GM18498 (cell line): ENCODE results near the gene C17orf67.

Experiments
- ATAC-seq: cut with Tn5 transposase; IDR thresholded peaks from one replicate; pipeline ENCODE4 v1.9.1; 2021; ENCODE audit warnings: mild to moderate bottlenecking, moderate library complexity; ENCODE audit not compliant: unreplicated experiment

C17orf67 gene, protein sequence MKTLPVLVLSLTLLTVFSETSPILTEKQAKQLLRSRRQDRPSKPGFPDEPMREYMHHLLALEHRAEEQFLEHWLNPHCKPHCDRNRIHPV

DNA sequence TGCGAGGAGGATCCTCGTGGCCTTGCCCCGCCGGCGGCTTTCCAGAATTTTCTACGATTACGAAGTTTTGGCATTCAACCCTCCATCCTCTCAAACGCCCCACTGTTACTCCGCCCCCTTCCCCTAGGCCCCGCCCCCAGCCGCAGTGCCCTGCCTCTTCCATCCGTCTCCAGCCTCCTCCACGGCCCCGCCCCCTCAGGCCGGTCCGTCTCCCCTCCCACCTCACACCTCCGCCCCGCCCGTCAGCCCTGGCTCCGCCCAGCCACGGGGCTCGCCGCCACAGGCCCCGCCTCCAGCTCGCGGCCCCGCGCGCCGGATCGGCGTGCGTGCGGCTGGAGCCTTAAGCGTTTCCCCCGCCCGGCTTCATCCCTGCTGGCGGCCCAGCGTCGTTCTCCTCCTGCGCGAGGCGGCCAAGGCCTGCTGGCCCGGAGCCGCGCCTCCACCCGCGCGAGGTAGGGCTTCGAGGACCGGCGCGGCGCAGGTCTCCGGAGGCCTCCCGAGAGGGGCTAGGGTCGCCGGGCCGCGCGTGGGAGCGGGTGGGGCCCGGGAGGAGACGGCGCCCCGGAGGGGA is at the start of gene C17orf67, which contains the start of gene DGKE:
Gene C17orf67, minus strand, starts transcription at position 112 of the 571 bp plus-strand sequence. CDS start 18,110 bp downstream, outside the sequence.
Gene DGKE, plus strand, starts transcription at position 343 of the 571 bp plus-strand sequence. CDS start 645 bp downstream, outside the sequence.
- peak; percentile 77 for ATAC-seq

DNA sequence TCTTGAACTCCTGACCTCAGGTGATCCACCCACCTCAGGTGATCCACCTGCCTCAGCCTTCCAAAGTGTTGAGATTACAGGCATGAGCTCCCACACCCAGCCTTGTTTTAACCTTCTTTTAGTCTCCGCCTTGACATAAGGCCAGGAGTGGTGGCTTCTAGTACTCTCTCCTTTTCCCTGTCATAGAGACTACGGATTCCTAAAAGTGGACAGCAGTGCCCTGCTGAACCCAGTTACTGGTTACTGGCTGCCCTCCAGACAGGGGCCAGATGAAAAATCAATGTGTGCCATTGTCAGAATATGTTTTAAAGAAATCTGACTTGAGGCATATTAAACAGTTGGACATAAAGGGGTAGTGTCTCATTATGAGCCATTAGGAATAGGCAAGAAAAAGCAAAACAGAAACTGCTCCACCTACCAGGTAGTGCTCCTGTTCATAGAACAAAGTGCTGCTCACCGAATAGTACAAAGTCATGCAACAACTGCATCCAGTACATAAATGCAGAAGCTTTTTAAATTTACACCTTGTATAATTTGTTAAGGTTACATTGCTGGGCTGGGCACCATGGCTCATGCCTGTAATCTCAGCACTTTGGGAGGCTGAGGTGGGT is 48.1 kb upstream of the C17orf67 start:
- no peak for ATAC-seq

DNA sequence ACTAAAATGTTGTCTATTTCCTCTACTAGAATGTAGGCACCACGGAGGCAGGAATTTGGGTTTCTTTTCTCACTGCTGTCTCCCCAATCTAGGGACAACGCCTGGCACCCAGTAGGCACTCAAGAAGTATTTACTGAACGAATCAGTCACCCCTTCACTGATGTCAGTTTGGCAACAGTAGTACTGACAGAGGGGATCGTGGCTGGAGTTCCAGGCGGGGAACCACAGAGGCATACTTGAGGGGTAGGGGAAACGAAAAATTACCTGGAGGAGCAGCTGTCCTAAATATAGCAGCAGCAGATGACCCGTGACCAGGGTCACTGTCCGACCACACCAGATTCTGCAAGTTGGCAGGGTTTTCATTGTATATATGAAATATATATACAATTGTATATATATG is 46.9 kb upstream of the C17orf67 start:
- no peak for ATAC-seq

DNA sequence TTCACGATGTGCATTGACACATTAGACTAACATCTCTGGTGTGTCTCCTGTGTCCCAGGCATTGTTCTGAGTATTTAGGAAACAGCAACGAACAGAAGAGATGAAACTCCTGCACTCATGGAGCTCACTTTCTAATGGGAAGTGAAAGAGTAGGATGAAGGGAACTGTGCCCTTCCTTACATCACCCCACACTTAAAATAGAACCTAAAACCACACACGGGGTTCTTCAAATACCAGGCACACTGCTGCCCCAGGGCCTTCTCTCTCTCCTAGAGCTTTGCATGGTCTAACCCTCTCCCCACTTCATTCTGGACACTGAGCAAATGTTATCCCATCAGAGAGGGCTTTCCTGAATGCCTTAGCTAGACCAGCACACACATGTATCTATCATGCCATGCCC is 46.4 kb upstream of the C17orf67 start:
- no peak for ATAC-seq

DNA sequence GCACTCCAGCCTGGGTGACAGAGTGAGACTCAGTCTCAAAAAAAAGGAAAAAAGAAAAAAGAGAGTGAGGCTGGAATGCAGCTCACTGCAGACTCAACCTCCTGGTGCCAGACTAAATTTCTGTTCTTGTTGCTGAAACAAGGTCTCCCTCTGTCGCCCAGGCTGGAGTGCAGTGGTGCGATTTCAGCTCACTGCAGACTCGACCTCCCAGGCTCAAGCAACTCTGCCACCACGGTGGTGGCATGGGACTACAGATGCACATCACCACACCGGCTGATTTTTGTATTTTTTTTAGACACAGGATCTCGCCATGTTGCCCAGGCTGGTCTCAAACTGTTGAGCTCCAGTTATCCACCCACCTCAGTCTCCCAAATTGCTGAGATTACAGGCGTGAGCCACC is 45.6 kb upstream of the C17orf67 start:
- ATAC-seq = no peak

DNA sequence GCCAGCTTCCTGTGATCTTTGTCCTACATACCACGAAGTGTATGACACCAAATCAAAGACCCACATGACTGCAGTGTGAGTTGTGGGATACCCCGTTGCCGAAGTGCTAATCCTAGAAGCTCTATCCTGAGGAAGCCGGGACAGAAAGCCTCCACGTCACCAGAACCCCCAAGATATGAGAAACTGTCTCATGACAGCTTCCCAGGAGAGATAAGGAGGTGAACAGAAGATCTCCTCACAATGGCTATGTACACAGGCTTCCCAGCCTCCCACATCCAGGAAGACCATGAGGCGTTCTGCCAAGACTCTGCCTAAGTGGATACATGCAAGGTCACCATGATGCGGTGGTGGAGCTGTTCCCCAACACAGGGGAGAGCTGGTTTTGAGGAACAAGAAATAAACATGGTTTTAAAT is 43.1 kb upstream of the C17orf67 start:
- no peak for ATAC-seq

DNA sequence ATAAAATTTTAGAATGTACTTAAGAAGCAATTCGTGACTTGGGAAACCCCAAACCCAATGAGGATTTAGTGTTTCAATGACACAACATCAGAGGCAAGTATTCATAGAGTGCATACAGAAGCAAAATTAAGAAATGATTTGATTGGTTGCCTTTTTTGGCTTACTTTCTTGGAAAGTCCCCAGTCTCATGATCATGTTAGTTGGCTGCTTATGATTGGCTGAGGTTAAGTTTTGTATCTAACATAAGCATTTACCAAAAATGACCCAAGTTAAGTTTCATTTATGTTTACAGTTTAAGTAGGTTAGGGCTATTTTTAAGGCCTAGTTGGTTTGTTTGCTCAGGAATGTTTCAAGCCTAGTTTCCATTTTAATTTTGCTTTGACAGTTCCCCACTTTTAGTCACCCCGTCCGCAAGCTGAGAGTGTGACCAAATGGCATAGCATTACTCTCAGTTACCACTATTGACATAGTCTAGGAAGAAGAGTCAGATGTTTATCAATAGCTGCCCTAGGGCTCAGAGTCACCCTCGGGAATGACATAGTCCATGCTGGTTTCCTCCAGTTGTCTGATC is 36.4 kb upstream of the C17orf67 start:
- peak; percentile 67 for ATAC-seq

DNA sequence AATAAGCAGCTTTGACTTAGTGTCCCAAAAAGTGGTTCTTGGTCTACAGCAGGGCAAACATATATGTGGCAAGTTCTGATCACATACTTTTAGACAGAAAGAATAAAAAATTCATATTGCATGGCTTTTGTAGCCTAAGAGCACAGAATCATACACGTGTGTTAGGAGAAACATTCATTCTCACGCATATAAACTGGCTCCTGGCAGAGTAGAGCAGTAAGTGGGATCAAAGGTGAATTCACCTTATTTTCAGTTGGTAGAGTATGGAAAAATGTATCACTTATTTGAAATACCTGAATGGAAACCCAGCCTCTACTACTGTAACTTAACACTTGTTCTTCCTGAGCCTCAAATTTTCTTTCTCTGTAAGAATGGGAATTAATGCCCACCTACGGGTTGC is 35.0 kb upstream of the C17orf67 start:
- ATAC-seq = no peak

DNA sequence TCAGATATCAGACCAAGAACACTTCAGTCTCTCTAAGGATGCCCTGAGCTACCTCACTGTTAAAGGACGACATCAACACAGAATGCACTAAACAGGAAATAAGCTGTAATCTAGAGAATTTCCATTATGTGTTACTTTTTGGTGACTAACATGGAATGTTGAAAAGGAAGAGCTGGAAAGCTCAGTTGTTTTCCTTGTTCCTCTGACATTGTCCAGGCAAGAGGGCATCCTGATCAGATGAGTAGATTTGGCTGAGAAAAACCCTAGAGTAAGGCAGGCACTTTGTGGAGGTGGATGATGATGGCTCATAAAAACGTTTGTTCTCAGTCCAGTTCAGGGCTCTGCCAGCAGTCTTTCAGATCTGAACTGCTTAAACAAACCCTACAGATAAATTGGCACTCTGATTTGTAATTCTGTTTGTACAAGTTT is 34.2 kb upstream of the C17orf67 start:
- ATAC-seq = no peak

DNA sequence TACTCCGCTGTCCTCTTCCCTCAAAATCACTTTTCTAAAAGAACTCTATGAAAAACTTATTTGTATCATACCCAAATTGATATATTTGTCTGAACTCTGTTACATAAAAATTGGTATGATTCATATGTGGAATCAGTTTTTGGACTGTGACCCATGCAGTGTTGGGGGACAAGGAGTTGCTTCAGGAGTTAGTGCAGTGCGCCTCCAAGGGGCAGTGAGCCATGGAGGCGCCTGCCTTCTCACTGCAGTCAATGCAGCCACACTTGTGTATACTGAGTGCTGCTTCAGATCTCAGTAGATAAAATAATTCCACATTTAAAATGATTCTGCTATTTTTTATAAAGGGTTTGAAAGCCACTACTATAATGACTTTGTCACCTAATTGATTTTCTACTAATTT is 32.8 kb upstream of the C17orf67 start:
- no peak for ATAC-seq

DNA sequence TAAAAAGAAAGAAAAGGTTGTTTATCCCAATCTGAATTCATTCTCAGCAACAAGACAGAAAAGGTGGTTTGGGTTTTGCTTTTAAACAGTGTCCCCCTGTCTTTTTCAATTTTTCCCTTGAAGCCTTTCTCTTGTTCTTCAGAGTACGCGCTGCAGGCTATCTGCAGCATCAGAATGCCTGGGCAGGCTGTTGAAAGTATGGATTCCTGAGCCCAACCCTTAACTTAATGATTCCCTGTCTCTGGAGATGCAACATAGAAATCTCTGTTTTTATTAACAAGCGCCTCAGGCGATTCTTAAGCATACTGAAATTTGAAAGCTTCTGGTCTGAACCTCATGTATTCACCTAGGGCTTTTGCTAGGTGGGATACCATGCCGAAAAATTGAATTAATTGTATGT is 32.4 kb upstream of the C17orf67 start:
- no peak for ATAC-seq

DNA sequence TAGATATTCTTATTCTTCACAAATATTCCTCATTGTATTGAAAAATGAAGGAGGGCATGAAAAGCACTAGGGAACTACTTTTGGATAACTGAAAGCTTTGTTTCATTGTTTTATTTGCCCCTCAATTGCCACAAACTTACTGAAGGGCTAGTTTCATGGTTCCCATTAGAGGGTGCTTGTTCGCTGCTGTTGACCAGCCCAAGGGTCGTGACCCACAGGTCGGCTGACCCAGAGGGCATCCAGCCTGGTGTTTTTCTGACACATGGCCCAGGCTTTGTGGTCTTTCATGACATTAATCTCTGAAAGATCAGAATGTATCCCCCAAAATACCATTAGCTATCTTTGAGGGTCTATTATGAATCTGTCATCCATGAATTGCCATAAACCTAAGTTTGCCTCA is 30.3 kb upstream of the C17orf67 start:
- no peak for ATAC-seq

DNA sequence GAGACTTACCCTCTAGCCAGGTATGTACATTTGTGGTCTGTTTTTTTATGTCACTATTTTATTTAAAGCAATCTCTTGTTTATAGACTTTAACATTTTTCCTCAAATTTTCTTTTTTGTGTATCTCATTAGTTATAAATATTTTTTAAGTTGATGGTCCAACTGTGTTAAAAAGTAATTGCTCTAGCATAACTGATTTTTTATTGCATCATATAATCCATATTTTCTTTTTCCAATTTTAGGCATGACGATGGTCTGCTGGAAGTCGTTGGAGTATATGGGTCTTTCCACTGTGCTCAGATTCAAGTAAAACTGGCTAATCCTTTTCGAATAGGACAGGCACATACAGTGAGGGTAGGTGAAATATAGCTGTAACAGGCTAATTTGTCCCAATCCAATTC is 28.2 kb upstream of the C17orf67 start:
- ATAC-seq = no peak

DNA sequence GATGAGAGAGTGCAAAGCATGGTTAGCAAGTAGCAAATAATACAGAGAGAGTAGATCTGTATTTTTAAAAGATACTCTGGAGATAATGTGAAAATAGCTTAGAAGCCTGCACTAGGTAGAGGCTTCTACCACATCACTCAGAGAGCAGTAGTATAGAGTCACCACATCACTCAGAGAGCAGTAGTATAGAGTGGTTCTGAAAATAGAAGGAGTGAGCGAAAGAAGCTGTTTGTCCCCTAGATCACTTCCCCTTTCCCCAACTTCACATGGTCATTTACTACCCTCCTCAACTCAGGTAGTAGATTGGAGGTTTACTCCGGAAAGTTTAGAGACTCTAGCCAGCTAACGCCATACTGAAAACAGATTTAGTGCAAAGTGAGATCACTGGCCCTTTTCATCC is 17.3 kb upstream of the C17orf67 start:
- ATAC-seq = no peak

DNA sequence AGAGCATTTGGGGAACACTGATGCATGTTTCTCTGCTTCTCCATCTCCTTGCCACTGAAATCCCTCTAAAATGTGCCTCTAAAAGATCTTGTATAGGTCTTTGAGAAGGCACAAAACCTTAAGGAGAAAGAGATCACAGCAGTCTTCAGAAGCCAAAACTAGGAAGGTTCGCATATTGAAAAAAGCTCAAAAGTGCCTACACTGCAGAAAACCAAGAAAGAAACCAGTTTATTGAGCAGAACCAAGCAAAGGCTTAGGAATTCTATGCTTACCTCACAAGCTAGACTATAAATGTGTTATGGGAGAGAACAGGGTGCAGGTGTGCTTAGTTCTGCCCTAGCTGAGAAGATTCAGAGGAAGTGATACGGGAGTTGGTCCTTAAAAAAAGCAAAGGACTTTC is 16.9 kb upstream of the C17orf67 start:
- ATAC-seq = no peak

DNA sequence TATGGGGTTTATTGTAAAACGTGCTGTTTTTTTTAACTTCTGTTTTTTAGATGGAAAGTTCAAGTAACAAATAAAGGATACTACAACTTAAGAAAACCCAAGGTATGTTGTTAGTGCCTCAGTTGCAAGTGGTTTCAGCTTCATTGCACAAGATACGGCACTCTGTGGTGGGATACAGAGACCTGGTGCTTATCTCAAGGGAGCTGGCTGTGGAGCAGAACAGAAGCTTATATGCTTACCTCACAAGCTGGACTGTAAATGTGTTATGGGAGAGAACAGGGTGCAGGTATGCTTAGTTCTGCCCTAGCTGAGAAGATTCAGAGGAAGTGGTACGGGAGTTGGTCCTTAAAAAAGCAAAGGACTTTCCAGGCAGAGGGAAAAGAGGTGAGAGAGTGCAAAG is 15.4 kb upstream of the C17orf67 start:
- ATAC-seq = no peak

DNA sequence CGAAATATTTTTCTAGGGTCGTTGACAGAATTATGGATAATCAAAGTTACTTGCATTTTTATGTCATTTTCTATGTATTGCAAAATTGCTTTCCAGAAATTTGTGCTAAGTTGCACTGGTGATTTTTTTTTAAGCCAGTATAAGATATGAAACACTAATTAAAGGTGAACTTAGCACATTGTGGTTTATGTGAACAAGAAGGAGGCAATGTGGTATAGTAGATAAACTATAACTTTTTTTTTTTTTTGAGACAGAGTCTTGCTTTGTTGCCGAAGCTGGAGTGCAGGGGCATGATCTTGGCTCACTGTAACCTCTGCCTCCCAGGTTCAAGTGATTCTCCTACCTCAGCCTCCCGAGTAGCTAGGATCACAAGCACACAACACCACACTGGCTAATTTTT is 13.4 kb upstream of the C17orf67 start:
- no peak for ATAC-seq

DNA sequence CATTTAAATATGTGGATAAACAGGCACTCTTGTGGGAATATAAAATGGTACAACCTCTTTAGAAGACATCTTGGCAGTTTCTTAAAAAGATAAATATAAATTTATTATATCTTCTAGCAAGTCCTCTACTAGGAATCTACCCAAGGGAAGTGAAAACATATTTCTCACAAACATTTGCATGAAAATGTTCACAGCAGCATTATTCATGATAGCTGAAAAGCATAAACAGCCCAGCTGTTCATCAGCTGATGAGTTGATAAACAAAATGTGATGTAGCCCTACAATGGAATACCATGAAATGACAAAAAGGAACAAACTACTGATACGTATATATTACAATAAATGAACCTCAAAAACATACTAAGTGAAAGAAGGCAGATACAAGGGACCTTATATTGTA is 12.2 kb upstream of the C17orf67 start:
- ATAC-seq = no peak

DNA sequence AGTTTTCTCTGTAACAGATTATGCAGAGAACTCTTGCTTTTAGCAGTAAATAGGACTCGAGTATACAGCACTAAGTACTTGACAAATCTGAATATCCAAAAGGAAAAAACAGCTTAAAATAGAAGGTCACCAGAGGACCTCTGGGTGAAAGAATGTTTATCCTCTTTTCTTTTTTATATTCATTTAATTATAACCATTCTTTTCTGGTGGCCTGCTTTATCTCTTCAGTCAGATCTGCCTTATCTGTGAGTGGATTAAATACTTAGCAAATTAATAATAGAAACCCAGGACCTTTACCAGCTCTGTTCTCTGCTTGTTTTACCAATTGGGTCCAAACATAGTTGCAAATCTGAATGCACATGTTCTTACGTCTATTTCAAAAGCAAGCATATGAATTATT is 8.9 kb upstream of the C17orf67 start:
- ATAC-seq = no peak

DNA sequence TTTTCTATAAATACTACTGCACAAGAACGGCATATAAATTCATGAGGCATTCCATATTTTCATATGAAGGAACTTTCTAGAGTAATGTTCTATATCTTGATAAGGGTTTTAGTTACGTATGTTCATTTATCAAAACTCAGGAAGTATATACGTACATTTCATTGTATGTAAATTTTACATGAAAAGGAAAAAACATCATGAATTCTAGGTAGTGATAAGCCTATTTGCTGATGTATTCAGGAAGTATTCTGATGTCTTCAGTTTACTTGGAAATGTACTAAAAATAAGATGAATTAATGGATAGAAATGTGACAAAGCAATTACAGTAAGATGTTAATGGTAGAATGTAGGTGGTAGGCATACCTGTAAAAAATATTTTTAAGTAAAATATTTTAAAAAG is 5.0 kb upstream of the C17orf67 start:
- no peak for ATAC-seq

DNA sequence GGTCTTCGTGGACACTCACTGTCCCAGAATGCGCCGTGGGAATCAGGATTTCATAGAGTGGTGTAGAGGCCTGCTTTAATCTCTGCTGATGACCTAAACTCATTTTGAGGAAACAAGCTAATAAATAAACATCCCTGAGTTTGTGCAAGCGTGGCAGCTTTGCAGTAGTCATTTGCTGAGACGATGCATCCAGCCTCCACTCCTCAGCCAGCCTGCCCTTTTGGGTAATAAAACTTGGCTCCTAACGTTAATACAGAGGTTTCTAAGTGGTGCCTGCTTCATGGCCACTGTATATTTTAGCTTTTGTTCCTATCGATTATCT is 1.5 kb upstream of the C17orf67 start:
- ATAC-seq = no peak
